ENCODE measurements around the gene METTL6.

DNA sequence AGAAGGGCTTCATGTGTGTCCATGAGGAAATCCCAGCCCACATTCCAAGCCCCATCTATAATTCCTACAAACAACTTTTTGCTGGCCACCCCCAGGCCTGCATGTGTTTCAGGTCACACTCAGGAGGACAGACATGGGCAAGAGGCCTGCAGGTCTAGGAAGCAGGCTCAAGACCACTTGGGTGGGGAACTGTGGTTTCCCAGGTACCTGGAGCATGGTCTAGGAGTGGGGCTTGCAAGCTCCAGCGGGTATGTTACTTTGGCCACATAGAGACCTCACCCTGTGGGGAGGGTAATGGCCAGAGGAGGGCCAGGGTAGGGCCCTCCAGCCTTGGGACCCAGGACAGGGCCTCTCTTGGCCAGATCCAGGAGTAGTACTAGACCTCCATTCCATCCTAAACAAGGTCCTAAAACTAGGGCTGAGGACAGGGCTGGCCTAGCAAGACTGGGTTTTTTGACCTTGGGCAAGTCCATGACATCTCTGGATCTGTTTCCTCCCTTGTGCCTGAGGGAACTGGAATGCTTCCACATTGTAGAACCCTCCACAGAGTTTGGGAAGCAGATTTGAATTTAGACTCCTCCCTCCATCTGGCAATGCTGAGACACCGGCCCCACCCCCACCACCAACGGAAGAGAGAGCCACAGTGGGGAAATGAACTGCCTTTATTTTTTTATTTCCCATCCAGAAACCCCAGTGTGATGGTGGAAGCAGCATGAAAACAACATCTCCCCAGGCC, 22.3 kb upstream of the METTL6 start:
- TF ChIP-seq, protein P1, sequence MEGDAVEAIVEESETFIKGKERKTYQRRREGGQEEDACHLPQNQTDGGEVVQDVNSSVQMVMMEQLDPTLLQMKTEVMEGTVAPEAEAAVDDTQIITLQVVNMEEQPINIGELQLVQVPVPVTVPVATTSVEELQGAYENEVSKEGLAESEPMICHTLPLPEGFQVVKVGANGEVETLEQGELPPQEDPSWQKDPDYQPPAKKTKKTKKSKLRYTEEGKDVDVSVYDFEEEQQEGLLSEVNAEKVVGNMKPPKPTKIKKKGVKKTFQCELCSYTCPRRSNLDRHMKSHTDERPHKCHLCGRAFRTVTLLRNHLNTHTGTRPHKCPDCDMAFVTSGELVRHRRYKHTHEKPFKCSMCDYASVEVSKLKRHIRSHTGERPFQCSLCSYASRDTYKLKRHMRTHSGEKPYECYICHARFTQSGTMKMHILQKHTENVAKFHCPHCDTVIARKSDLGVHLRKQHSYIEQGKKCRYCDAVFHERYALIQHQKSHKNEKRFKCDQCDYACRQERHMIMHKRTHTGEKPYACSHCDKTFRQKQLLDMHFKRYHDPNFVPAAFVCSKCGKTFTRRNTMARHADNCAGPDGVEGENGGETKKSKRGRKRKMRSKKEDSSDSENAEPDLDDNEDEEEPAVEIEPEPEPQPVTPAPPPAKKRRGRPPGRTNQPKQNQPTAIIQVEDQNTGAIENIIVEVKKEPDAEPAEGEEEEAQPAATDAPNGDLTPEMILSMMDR (IDR thresholded peaks at IDR 0.05) = no peak
- no peak for TF ChIP-seq EP300 (IDR thresholded peaks at IDR 0.05)
- TF ChIP-seq POLR2A (IDR thresholded peaks at IDR 0.05) = no peak
- no peak for TF ChIP-seq POLR2AphosphoS5 (IDR thresholded peaks at IDR 0.05)
